HCEC 1CT (cell line): Measurements from ENCODE around the gene LGR6.
"Not testable (repeated sequence)": the region's sequence is repeated elsewhere in the genome, so short reads cannot be mapped to it uniquely, and the experiment has no call there.

Experiments
- DNase-seq: peaks from one replicate; pipeline ENCODE4 v3.0.0-alpha.2; 2017

Gene LGR6

GRCh38 chr1:202349206-202349928 is 155.8 kb downstream of the LGR6 start:
- peak; percentile 47 for DNase-seq

- no peak for DNase-seq
Observed at GRCh38 chr1:202351725-202352124, 158.1 kb downstream of the LGR6 start.

- DNase-seq, result not testable (repeated sequence)
Observed at GRCh38 chr1:202352583-202353197, 159.1 kb downstream of the LGR6 start.

DNA sequence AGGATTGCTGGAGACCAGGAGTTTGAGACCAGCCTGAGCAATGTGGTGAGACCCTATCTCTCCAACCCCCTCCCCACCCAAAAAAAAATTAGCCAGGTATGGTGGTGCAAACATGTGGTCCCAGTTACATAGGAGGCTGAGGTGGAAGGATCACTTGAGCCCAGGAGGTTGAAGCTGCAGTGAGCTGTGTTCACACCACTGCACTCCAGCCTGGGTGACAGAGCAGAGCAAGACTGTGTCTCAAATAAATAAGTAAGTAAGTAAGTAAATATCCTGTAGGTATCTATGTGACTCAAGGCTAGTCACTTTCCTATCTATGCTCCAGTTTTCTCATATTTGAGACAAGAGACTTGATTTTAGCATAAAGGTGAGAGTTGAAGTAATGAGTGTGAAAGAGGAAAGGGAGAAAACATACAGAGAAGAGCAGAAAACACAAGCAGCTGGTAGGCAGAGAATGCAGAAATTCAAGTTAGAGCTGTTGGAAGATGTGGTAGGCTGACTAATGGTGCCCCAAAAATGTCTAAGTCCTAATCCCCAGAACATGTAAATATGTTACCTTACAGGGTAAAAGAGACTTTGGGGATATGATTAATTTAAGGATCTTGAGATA is 162.4 kb downstream of the LGR6 start:
- DNase-seq, result no peak

DNA sequence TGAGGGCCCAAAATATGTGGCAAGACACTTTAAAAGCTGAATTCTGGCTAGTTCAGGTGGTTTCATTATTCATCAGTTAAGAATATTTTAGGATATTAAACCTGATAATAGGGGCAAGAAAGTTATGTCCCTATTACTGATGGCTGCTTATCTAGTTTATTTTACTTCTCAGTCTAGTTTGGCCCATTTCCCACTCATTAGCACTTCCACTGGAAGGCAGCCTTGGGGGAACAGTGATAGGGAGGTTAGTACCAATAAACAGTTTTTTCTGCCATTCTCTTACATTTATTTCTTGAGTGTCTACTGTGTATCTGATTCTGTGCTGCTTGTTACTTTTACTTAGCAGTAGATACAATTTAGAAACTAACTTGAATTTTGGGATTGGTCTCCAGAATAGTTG is 163.9 kb downstream of the LGR6 start:
- DNase-seq, result no peak

GRCh38 chr1:202361224-202361623 is 167.6 kb downstream of the LGR6 start:
- no peak for DNase-seq

DNA sequence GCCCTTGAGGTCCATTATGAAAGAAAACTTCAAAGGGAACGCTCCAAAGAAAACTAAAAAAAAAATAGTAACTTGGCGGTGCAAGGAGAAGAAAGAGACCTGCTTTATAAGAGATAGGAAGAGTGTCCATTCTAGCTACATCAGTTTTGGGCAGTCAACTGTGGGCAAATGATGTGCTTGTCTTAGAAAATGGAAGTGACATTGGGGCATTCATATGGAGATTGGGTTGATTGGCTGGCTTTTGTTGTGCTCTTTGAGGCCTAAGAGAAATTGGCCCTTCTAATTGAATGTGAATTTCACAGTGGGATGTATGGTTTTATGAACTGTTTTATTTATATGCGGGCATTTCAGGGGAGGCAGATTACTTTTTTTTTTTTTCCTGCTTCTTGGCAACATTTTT is 168.1 kb downstream of the LGR6 start:
- no peak for DNase-seq

GRCh38 chr1:202362212-202362611 is 168.6 kb downstream of the LGR6 start:
- DNase-seq, result no peak

DNA sequence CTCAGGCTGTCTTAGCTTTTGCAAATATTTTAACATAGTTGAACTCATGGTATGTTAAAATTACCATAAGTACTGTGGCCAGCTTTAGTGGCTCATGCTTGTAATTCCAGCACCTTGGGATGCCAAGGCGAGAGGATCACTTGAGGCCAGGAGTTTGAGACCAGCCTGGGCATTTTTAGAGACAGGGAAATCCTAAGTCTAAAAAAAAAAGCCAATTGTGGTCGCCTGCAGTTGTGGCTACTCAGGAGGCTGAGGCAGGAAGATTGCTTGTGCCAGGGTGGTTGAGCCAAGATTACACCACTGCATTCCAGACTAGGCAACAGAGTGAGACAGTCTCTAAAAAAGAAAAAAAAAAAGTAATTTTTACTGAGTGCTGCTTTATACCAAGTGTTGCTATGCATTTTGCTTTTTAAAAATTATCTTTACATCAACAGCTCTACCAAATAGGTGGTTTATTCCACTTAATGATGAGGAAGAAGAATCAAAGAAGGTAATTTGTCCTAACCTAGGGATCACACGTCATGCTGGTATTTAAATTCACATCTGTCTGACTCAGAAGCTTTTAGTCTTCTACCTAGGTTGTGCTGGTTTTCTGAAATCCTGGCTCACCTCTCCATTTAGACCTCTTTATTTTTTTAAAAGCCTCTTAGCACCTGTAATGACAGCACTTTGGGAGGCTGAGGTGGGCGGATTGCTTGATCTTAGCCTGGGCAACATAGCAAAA is 171.7 kb downstream of the LGR6 start:
- DNase-seq, result no peak

DNA sequence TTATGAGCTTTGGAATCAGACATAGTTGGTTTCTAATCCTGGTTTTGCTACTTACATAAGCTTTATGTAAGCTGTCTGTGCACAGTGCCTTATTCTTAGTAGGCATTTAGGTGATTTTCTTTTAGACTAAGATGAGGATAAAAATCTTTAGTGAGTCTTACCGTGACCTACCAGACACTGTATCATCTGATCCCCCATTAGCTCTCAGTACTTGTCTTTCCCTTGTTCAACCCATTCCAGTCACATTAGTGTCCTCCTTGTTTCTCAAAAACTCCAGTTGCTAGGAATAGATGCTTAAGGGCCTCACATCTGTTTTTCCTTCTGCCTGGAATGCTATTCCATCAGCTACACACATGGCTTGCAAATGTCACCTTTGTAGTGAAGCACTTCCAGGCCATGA is 173.7 kb downstream of the LGR6 start:
- no peak for DNase-seq
